ENCODE measurements around the gene DOCK8.

GRCh38 chr9:472479-473075 lies 257.9 kb downstream of the DOCK8 start:
- TF ChIP-seq EZH2 (IDR thresholded peaks at IDR 0.05; ENCODE audit: insufficient read depth, poor library complexity, severe bottlenecking) (no peak), EZH2phosphoT487 (IDR thresholded peaks at IDR 0.05; ENCODE audit: insufficient read depth, low read depth) (no peak)

Data from GM23248 (cell line).